Body of pancreas (tissue), 4 donors: ENCODE measurements around the gene PALLD. TPM values are rescaled to one million over a fixed set of nuclear protein-coding genes. Genes with fewer than 3 reads are reported as not detected.

ENCODE experiments used
- ATAC-seq: fragments of 150-250 bp; one replicate; pipeline ENCODE4 v1.9.1; 2016
- DNase-seq, 4 donors: peaks; one replicate each; pipeline ENCODE4 v3.0.0-alpha.2; 2019
- H3K27ac ChIP-seq, 4 donors: fragments of 200-600 bp; sonication (generic); 1 replicate in 3 of 4; 2 replicates in 1 of 4; pipeline versions ENCODE4 v1.5.1 to v1.6.1; 2016 to 2019; ENCODE audit warnings: mild to moderate bottlenecking in 1 of 4, mixed read lengths in 1 of 4, moderate library complexity in 1 of 4
- H3K27me3 ChIP-seq, 2 donors: fragments of 200-600 bp; sonication (generic); one replicate each; pipeline ENCODE4 v1.6.0; 2016; ENCODE audit warnings: mild to moderate bottlenecking in 1 of 2
- H3K36me3 ChIP-seq, 2 donors: fragments of 200-600 bp; sonication (generic); replicated peaks in 1 of 2; 2 replicates each; pipeline ENCODE4 v1.5.1; 2016; ENCODE audit warnings: low read depth in 2 of 2; ENCODE audit not compliant: insufficient read depth in 1 of 2
- H3K4me1 ChIP-seq: fragments of 200-600 bp; sonication (generic); one replicate; pipeline ENCODE4 v1.6.0; 2016
- H3K4me3 ChIP-seq, 2 donors: fragments of 200-600 bp; sonication (generic); 1 replicate in 1 of 2; 2 replicates in 1 of 2; pipeline ENCODE4 v1.5.1; 2016 to 2019
- H3K9me3 ChIP-seq, 3 donors: fragments of 200-600 bp; sonication (generic); 1 replicate in 2 of 3; 2 replicates in 1 of 3; pipeline ENCODE4 v1.5.1; 2016
- POLR2A ChIP-seq, 3 donors: fragments of 450-650 bp; IDR thresholded peaks; one replicate each; pipeline ENCODE4 v1.6.1; 2016; ENCODE audit warnings: antibody characterized with exemption in 3 of 3, mild to moderate bottlenecking in 2 of 3
- WGBS, 2 donors: methylation state at CpG; one replicate each; pipeline ENCODE4 v1.1.5; 2017; 5-methylcytosine and 5-hydroxymethylcytosine counted together
- intact Hi-C: fragments of 100-400 bp; cut with DNase I; formaldehyde crosslinking; loops from one replicate; pipeline ENCODE4 v1.15.1; 2023
- total RNA-seq, 2 donors: library from RNA; depleted of rRNA; stranded (reverse); fragments of >200 nt; gene quantifications; one replicate each; pipeline ENCODE4 v1.1.0, GENCODE V29; 2016
- TF ChIP-seq, protein P1 (sequence below), 7 experiments: fragments of 450-650 bp in 4 of 7; fragments of 200-600 bp in 3 of 7; sonication (generic) in 3 of 7; IDR thresholded peaks; one replicate each; pipeline ENCODE4 v1.5.1; 2016 to 2019; ENCODE audit warnings: antibody characterized with exemption in 7 of 7

PALLD gene
- total RNA-seq, 2 donors from 2014 or later, result 46.8 to 52.4 TPM

DNA sequence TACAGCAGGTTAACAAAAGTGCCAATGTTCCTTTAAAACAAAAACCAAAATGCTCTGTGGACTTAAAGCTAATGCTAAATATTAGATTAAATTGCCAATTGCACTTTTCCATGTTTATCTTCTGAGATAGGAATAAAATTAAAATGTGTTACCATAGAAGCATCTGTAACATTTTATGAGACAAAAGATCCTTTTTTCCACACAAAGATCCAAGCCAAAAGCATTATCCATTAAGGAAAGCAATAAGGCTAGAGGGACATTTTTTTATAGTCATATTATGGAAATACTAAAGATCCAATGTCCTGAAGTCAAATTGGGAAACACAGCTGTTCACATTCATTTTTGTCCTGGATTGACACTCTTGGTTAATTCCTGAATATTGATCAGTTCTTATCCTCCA is 73.6 kb downstream of the PALLD start:
- H3K9me3 ChIP-seq, result no peaks in the 10 kb centered on the region

DNA sequence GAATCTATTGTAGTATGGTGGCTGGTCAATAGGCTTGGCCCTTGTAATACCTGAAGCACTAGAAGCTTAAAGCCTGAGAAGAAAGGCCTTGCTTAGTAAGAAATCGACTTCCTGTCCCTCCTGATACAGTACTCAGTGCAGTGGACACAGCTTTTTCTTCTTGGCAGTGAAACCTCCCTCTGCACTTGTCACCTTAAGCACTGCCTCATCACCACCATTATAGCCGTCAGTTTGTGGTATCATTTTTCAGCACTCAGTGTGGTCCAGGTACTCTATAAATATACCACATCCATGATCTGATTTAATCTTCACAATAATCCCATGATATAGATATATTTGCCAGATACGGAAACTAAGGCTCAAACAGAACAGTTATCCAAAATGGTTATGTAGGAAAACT is 75.2 kb downstream of the PALLD start:
- WGBS, 2 donors, result 84 to 91% methylated on average over 3 of the region's 3 CpGs
- H3K4me3 ChIP-seq, result no peak overlapping the region
- H3K4me1 ChIP-seq, result peaks cover 11% of the 10 kb centered on the region
- TF ChIP-seq, protein P1, sequence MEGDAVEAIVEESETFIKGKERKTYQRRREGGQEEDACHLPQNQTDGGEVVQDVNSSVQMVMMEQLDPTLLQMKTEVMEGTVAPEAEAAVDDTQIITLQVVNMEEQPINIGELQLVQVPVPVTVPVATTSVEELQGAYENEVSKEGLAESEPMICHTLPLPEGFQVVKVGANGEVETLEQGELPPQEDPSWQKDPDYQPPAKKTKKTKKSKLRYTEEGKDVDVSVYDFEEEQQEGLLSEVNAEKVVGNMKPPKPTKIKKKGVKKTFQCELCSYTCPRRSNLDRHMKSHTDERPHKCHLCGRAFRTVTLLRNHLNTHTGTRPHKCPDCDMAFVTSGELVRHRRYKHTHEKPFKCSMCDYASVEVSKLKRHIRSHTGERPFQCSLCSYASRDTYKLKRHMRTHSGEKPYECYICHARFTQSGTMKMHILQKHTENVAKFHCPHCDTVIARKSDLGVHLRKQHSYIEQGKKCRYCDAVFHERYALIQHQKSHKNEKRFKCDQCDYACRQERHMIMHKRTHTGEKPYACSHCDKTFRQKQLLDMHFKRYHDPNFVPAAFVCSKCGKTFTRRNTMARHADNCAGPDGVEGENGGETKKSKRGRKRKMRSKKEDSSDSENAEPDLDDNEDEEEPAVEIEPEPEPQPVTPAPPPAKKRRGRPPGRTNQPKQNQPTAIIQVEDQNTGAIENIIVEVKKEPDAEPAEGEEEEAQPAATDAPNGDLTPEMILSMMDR (IDR thresholded peaks at IDR 0.05), result no peak
- TF ChIP-seq POLR2A (IDR thresholded peaks at IDR 0.05), result no peak
- no peak overlapping the region for H3K27ac ChIP-seq
- intact Hi-C loops, result no loop called here
- ATAC-seq (no peak), DNase-seq (no peak)
- no peaks in the 10 kb centered on the region for H3K9me3 ChIP-seq
- no peaks in the 10 kb centered on the region for H3K27me3 ChIP-seq
- no peaks in the 10 kb centered on the region for H3K36me3 ChIP-seq

More for the DNA sequence above, 73.6 kb downstream of the PALLD start:
- peaks cover 11% of the 10 kb centered on the region for H3K4me1 ChIP-seq
- DNase-seq, result no peak
- no peak for ATAC-seq
- H3K4me3 ChIP-seq, result no peak overlapping the region
- H3K27me3 ChIP-seq, result no peaks in the 10 kb centered on the region
- H3K27ac ChIP-seq, result no peak overlapping the region
- intact Hi-C loops, result no loop called here
- no peak for TF ChIP-seq POLR2A (IDR thresholded peaks at IDR 0.05)
- TF ChIP-seq, protein P1 (IDR thresholded peaks at IDR 0.05), result no peak
- no peaks in the 10 kb centered on the region for H3K36me3 ChIP-seq

- intact Hi-C loops, result no loop called here
- no peaks in the 10 kb centered on the region for H3K9me3 ChIP-seq
- WGBS, 2 donors, result 70 to 77% methylated on average over 3 of the region's 3 CpGs
- no peak overlapping the region for H3K4me3 ChIP-seq
- H3K4me1 ChIP-seq, result peaks cover 10% of the 10 kb centered on the region
- H3K27me3 ChIP-seq, result no peaks in the 10 kb centered on the region
- no peaks in the 10 kb centered on the region for H3K36me3 ChIP-seq
- no peak overlapping the region for H3K27ac ChIP-seq
- no peak for DNase-seq
- no peak for ATAC-seq
- TF ChIP-seq POLR2A (IDR thresholded peaks at IDR 0.05), result no peak
- TF ChIP-seq, protein P1 (IDR thresholded peaks at IDR 0.05), result no peak
Observed at GRCh38 chr4:168573870-168574269, 77.0 kb downstream of the PALLD start.

GRCh38 chr4:168574581-168575295 is 77.9 kb downstream of the PALLD start:
- TF ChIP-seq, protein P1 (IDR thresholded peaks at IDR 0.05), result no peak
- TF ChIP-seq POLR2A (IDR thresholded peaks at IDR 0.05), result no peak
- Histone ChIP-seq H3K4me3 (no peak overlapping the region), H3K9me3 (no peaks in the 10 kb centered on the region), H3K27me3 (no peaks in the 10 kb centered on the region), H3K27ac (no peak overlapping the region), H3K4me1 (peaks cover 2% of the 10 kb centered on the region), H3K36me3 (no peaks in the 10 kb centered on the region)
- intact Hi-C loops, result no loop called here
- ATAC-seq (no peak), DNase-seq (no peak)
- 73 to 77% methylated on average over 5 of the region's 5 CpGs for WGBS, 2 donors

GRCh38 chr4:168575473-168575872 is 78.6 kb downstream of the PALLD start:
- Histone ChIP-seq H3K27me3 (no peaks in the 10 kb centered on the region), H3K4me1 (no peaks in the 10 kb centered on the region), H3K36me3 (no peaks in the 10 kb centered on the region), H3K27ac (no peak overlapping the region), H3K4me3 (no peak overlapping the region), H3K9me3 (no peaks in the 10 kb centered on the region)
- ATAC-seq (no peak), DNase-seq (no peak)
- no peak for TF ChIP-seq POLR2A (IDR thresholded peaks at IDR 0.05)
- TF ChIP-seq, protein P1 (IDR thresholded peaks at IDR 0.05), result no peak
- intact Hi-C loops, result no loop called here
- 94 to 97% methylated on average over 2 of the region's 2 CpGs for WGBS, 2 donors
